Hematopoietic multipotent progenitor cell treated with erythropoietin and hydrocortisone succinate and interleukin-3 and kit ligand, for 4 days (in vitro differentiated cells): Measurements from ENCODE around the gene DSN1.

Experiments used
- DNase-seq: peaks from one replicate; pipeline ENCODE4 v3.0.0-alpha.2; 2015

DSN1 gene

GRCh38 chr20:36794116-36794474 lies 20.5 kb upstream of the DSN1 start:
- peak; percentile 70 for DNase-seq

- DNase-seq, result no peak
These were observed 19.9 kb upstream of the DSN1 start for GRCh38 chr20:36793294-36794115.

GRCh38 chr20:36792422-36792821 lies 18.9 kb upstream of the DSN1 start:
- DNase-seq, result peak; percentile 73

GRCh38 chr20:36791862-36792261 lies 18.3 kb upstream of the DSN1 start:
- no peak for DNase-seq

GRCh38 chr20:36786663-36787062 lies 13.1 kb upstream of the DSN1 start:
- DNase-seq, result peak; percentile 18

- DNase-seq, result no peak
These were observed 12.7 kb upstream of the DSN1 start for GRCh38 chr20:36786246-36786645.

- DNase-seq, result no peak
These were observed 11.7 kb upstream of the DSN1 start for GRCh38 chr20:36785308-36785707.

GRCh38 chr20:36784900-36785299 lies 11.3 kb upstream of the DSN1 start:
- no peak for DNase-seq

GRCh38 chr20:36784116-36784515 lies 10.6 kb upstream of the DSN1 start:
- DNase-seq, result no peak

- no peak for DNase-seq
These were observed 6.1 kb upstream of the DSN1 start for GRCh38 chr20:36779656-36780025.

- DNase-seq, result no peak
These were observed 5.5 kb upstream of the DSN1 start for GRCh38 chr20:36778831-36779655.

GRCh38 chr20:36777576-36777975 lies 4.0 kb upstream of the DSN1 start:
- DNase-seq, result no peak

GRCh38 chr20:36777167-36777566 lies 3.6 kb upstream of the DSN1 start:
- DNase-seq, result no peak

- no peak for DNase-seq
These were observed 2.3 kb upstream of the DSN1 start for GRCh38 chr20:36775826-36776225.

GRCh38 chr20:36775196-36775595 lies 1.6 kb upstream of the DSN1 start:
- no peak for DNase-seq

GRCh38 chr20:36773107-36773596 lies 411 bp downstream of the DSN1 start:
- peak; percentile 31 for DNase-seq

GRCh38 chr20:36770680-36771079 lies 2.9 kb downstream of the DSN1 start:
- no peak for DNase-seq

GRCh38 chr20:36768768-36769430 lies 4.7 kb downstream of the DSN1 start:
- no peak for DNase-seq

GRCh38 chr20:36761125-36761524 lies 12.4 kb downstream of the DSN1 start:
- DNase-seq, result no peak

GRCh38 chr20:36760647-36761046 lies 12.9 kb downstream of the DSN1 start:
- DNase-seq, result no peak

- DNase-seq, result no peak
These were observed 15.3 kb downstream of the DSN1 start for GRCh38 chr20:36758276-36758675.

- DNase-seq, result no peak
These were observed 17.1 kb downstream of the DSN1 start for GRCh38 chr20:36756496-36756895.

- DNase-seq, result peak; percentile 78
These were observed 18.8 kb downstream of the DSN1 start for GRCh38 chr20:36754656-36755222.
